HG03575 (cell line): Measurements from ENCODE around the gene EYS.

Experiments
- ATAC-seq: cut with Tn5 transposase; IDR thresholded peaks from one replicate; pipeline ENCODE4 v1.9.1; 2021; ENCODE audit not compliant: unreplicated experiment, insufficient number of reproducible peaks, low FRiP score; ENCODE audit errors: extremely low read depth

Gene EYS

DNA sequence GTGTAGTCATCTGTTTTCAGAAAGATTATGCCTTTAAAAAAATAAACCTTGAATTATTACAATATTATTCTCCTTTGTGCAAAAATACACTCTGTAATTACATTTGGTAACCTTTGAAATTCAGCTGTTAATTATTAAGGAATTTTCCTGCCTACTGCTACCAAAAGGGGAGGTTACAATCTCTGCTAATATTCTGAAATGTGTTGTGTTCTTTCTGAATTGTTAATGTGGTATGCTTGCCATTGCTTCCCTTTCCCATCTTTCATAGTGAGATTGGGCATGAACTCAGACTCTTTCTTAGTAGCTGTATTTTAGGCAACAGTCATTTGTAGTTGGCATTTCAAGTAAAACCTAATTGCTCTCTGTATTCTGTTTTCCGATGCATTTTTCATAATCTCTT is 1998.4 kb downstream of the EYS start:
- no peak for ATAC-seq

DNA sequence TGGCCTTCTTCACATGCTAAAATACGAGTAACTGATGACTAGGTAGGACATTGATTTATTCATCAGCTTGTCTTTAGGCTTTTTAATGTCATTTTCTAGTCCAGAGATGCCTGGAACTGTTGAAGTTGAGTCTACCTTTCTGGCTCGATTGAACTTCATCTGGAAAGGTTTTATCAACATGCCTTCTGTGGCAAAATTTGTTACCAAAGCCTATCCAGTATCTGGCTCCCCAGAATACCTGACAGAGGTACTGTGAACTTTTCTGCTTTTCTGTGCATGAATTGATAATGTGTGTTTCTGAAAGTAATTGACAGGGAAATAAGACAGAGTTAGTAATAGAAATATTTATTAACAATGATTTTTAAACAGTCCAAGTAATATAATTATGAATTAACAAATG is 2000.4 kb downstream of the EYS start:
- no peak for ATAC-seq

DNA sequence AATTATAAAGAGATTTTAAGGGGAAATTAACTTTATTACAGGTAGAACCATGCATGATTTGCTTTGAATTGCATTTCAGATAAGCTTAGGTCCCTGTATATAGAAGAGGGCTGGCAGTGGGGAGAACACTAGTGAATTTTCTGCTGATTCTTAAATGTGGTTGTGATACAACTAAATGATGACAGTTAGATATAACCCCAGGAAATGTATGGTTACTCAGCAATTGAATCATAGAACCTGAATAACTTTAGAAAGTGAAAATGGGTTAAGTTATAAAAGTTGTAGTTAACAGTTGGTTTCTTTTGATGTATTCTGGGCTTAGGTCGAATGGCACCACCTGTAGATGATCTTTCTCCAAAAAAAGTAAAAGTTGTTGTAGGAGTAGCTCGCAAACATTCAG is 2001.3 kb downstream of the EYS start:
- ATAC-seq = no peak

DNA sequence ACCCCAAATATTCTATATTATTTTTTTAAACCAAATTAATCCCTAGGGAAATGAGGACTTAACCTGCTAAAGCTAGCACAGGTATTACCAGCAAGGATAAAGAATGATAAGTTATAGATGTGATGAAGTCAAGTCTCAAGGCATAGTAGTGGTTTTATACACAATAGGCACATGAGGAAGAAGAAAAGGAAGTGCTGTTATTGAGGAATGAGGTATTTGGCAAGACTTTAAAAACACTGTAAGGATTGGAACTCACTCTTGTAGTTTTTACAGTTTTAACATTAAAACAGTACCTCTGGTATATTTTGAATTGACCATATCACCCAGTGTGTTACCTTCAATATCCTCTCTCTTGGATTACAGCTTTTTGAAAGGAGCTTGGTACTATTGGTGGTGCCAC is 2016.8 kb downstream of the EYS start:
- no peak for ATAC-seq

DNA sequence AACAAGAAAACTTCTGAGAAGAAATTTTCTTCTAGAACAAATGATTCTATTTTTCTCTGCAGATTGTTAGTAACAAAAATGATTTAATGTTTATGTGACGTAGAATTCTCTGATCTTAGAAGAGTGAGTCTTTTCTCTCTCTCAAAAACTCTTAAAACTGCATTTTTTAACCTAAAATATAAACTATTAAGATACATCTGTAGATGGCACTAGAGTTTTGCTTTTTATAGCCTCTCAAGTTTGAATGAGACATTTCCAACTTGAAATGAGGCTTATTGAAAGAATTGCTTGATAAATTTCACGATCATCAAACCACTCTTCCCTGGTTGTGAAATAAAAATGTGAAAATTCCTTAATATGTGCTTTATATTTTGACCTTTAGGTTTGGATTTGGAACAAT is 2017.6 kb downstream of the EYS start:
- no peak for ATAC-seq

DNA sequence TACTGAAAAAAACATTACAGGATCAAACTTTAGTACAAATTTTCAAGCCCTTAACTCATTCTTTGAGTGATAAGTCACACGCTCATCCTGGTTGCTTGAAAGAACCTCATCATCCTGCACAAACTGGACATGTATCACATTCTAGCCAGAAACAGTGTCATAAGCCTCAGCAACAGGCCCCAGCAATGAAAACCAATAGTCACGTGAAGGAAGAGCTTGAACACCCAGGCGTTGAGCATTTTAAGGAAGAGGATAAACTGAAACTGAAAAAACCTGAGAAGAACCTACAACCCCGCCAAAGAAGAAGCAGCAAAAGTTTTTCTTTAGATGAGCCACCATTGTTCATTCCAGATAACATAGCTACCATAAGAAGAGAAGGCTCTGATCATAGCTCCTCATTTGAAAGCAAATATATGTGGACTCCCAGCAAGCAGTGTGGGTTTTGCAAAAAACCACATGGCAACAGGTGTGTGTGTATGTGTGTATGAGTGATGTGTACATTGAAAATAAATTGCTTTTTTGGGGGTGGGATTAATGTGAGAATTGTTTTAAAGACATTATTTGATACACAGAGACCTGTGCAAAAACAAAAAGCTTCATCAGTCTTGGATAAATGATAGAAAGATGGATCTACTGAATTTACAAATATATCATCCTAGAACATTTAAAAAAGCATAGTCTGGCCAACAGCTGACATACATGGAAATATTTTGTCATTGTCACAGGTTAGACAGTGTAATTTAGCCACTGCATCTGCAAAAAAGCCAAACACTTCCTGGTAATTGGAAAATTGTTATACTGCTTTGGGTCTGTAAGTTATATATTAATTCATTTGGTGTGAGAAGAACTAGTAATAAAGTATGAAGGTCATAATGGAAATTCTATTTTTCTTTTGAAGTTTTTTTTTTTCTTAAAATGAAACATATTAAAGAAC is 2021.3 kb downstream of the EYS start:
- peak; percentile 48 for ATAC-seq

DNA sequence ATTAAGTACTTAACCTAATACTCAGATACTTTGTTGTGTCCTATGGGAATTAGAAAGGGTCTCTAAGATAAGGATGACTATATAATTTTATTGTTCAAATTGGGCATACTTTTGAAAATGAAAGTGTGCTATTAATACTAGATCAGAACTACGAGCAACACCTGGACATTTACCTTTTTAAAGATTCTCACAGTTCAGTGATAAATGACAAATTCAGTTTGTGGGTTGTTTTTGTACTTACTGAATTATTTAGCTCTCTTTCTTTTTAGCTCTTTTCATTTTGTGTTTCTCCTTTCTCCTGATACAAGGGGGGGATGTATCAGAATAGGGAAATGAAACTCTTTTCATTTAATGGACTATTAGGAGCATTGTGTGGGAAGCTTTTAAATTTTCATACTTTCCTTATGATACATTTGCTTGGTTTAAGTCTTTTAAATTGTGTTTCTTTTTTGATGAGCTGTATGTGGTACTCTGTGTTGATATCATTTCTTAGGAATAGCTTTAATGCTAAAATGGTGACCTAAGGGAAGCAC is 2023.9 kb downstream of the EYS start:
- no peak for ATAC-seq

DNA sequence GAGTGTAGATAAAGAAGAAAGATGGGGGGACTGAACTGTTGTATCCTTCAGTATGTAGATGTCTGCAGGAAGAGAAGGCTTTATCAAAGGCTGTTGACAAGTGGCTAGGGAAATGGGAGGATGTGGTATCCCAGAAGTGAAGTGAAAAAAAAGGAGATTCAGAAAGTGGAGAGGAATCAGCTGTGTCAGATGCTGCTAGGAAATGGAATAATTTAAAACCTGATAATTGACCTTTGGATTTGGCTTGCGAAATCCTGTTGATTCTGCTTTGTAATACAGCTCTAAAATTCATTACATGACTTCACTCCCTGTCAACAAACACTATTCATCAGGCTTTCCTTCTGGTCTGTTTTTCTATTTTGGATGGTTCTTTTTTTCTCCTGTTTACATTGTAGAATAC is 2029.7 kb downstream of the EYS start:
- no peak for ATAC-seq

DNA sequence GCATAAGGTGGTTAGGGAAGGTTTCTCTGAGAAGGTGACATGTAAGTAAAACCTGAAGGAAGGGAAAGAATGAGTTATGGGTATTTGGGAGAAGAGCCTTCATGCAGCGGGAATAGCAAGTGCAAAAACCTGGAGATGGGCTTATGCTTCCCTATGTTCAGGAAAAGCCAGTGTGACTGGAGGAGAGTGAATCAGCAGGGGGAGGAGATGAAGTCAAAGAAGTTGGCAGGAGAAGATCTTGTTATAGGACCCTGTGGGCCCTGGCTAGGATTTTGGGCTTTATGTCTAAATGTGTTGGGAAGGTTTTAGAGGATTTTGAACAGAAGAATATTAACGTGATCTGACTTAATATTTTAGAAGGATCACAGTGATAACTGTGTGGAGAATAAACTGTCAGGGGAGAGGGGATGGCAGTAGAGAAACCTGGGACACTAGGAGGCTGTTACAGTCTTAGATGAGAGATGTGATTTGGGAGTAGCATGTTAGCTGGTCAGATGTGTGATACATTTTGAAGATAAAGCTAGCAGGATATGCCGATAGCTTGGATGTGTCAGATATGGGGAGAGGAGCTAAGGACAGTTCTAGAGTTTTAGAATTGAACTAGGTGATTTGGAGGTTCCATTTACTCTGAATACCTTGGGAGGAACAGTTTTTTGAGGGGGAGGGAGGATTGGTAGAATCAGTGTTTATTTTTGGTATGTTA is 2030.5 kb downstream of the EYS start:
- ATAC-seq = no peak

DNA sequence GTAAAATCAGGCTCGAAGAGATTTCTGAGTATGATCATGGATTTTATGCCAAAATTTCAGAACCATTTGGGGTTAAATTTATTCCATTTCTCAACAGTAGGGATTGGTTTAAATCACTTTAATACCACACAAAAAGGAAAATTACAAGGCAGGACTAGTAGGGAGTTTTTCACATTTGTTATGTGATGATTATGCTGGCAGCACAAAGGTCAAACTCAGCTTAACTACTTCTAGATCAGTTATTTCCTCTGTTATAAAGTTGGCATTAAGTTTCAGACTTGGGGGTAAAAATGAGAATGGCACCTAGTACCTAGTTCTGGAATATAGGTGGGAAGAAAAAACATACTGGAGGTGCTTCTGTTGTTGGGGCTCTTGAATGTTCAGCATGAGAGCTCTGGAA is 2031.9 kb downstream of the EYS start:
- no peak for ATAC-seq

DNA sequence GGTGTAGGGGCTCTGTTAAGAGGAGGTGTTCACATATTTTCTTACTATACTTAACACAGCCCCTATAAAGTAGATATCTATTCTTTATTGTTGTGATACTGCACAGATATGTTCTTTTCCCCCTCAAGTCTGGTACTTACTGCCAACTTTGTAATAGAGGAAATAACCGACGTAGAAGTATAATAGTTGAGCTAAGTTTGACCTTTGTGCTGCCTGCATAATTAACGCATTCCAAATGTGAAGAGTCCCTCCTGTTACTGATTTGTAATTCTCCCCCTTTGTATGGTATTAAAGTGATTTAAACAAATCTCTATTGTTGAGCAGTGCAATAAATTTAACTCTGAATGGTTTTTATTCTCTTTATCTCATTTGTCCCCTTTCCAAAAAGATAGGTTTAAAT is 2032.4 kb downstream of the EYS start:
- no peak for ATAC-seq

DNA sequence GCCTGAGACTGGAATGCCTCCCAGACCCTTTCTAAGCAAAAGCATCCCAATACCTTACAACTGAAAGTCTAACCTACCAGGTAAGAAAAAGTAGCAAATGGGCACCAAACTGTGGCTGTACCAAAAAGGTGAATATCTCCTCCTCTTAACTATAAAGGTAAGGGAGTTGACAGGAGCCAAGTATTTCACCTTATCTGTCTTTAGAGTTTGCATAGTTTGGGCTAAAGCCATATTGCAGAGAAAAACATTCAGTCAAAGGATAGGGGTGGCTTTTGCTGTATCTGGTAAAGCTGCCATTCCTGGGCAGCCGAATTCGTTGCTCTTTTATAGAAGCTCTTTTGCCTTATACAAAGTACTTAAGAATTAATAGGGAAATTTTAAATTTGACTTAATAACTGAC is 2033.3 kb downstream of the EYS start:
- no peak for ATAC-seq

DNA sequence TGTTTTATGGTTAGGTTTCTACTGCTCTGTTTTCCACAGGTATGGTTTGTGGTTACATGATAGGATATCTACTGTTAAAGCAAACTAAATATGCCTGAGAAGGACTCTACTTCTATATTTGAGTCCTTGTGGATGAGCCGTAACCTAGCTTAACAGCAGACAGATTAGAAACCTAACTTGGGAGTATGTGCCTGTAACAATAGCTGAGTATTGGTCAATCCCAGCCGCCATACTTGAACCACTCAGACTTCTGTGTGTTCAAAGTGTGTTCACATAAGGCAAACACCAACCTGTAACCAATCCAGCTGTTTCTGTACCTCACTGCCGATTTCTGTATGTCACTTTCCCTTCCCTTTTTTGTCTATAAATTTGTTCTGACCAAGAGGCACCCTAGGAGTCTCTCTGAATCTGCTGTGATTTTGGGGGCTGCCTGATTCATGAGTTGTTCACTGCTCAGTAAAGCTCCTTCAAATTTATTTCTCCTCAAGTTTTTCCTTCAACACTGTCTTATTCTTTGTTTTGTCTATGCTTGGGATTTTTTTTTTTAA is 2034.4 kb downstream of the EYS start:
- ATAC-seq = no peak

DNA sequence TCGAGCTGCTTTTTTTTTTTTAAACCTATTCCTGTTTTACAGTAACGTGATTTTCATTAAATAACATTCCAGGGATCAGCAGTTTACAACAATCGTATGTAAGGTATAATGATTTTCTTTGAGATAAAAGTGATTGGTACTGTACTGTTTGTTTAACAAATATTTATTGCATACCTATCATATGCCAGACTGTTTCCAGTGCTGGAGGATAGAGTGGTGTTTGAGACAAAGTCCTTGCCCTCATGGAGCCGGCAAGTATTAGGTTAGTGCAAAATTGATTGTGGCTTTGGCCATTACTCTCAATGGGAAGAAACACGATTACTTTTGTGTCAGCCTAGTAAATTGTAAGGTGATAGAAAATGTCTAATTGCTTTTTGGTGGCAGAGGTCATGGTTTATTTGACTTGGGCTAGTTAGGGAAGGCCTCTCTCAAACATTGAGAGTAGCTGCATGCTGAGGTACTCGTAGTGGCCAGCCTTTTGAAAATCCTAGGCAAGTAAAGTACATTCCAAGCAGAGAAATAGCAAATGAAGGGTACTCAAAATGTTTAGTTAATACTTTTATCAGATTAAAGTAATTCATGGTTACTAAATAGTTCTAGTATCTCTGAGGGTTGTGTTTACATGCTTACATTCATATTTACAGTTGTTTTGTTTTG is 2035.8 kb downstream of the EYS start:
- ATAC-seq = no peak
